Temporal lobe (tissue), 1 donor: ENCODE data around the gene POPDC2. TPM values are rescaled to one million over a fixed set of nuclear protein-coding genes. Genes with fewer than 3 reads are reported as not detected.

Source experiments
- total RNA-seq: library from RNA; depleted of rRNA; stranded (reverse); fragments of >200 nt; gene quantifications from one replicate; pipeline ENCODE4 v1.2.3, GENCODE V29; 2014

The POPDC2 gene
- total RNA-seq, 1 donor from 2014 or later: 1.5 TPM

Other genes with a start within 250 kb of the POPDC2 start
- gene TMEM39A, start 197.0 kb downstream of the POPDC2 start, total RNA-seq: 10.3 TPM
- 11.3 TPM for gene POGLUT1, start 191.6 kb downstream of the POPDC2 start, total RNA-seq
- 19.4 TPM for gene TIMMDC1, start 162.0 kb downstream of the POPDC2 start, total RNA-seq
- gene CD80, start 101.0 kb downstream of the POPDC2 start, total RNA-seq: 0.49 TPM
- gene ADPRH, start 81.1 kb downstream of the POPDC2 start, total RNA-seq: 0.74 TPM
- gene PLA1A, start 62.7 kb downstream of the POPDC2 start, total RNA-seq: under 0.01 TPM
- 12.3 TPM for gene COX17, start 16.8 kb upstream of the POPDC2 start, total RNA-seq
- gene CFAP91, start 42.4 kb upstream of the POPDC2 start, total RNA-seq: 4.9 TPM
- gene NR1I2, start 121.5 kb upstream of the POPDC2 start, total RNA-seq: 0.74 TPM